PC-3 (cell line): ENCODE data around the gene STX3. TPM values are rescaled to one million over a fixed set of nuclear protein-coding genes. Genes with fewer than 3 reads are reported as not detected.

Experiments
- ATAC-seq: fragments of 200-7000 bp; cut with Tn5 transposase; 2 replicates; pipeline ENCODE4 v1.9.1; 2020; ENCODE audit warnings: mild to moderate bottlenecking, moderate library complexity
- BruUV-seq: library from RNA; stranded (reverse); fragments of 400-500 nt; replicated peaks from 2 replicates; lab custom pipeline; 2021; lab: Mats Ljungman, UMichigan
- CTCF ChIA-PET: fragments of 300-600 bp; sonication (Branson Sonifier 250); formaldehyde crosslinking; loops from one replicate; lab custom pipeline; 2022; ENCODE audit warnings: antibody characterized with exemption; lab: Charles Lee
- POLR2A ChIA-PET: fragments of 300-600 bp; sonication (Branson Sonifier 250); formaldehyde crosslinking; loops from one replicate; lab custom pipeline; 2022; ENCODE audit warnings: antibody characterized with exemption; ENCODE audit not compliant: unreplicated experiment; lab: Charles Lee
- DNase-seq: peaks from one replicate; pipeline ENCODE4 v3.0.0-alpha.2; 2015
- H2AFZ ChIP-seq: fragments of 300-600 bp; sonication (generic); 2 replicates; pipeline ENCODE4 v1.6.0; 2016; ENCODE audit warnings: antibody characterized with exemption, low read length
- H3F3A ChIP-seq: fragments of 300-600 bp; sonication (generic); one replicate; pipeline ENCODE4 v1.6.0; 2017; ENCODE audit warnings: antibody characterized with exemption, low read length, control low read depth, mild to moderate bottlenecking; ENCODE audit not compliant: unreplicated experiment
- H3K27ac ChIP-seq: fragments of 300-600 bp; sonication (generic); 2 replicates; pipeline ENCODE4 v1.5.1; 2016; ENCODE audit warnings: mild to moderate bottlenecking, low read length
- H3K27me3 ChIP-seq: fragments of 300-600 bp; sonication (generic); 2 replicates; pipeline ENCODE4 v1.6.1; 2016; ENCODE audit warnings: low read length, mixed read lengths
- H3K36me3 ChIP-seq: fragments of 300-600 bp; sonication (generic); 2 replicates; pipeline ENCODE4 v1.6.1; 2016; ENCODE audit warnings: low read depth, mixed run types, low read length, mixed read lengths
- H3K4me1 ChIP-seq: fragments of 300-600 bp; sonication (generic); 2 replicates; pipeline ENCODE4 v1.5.1; 2016; ENCODE audit warnings: low read length; ENCODE audit not compliant: insufficient read depth
- H3K4me2 ChIP-seq: fragments of 300-600 bp; sonication (generic); 2 replicates; pipeline ENCODE4 v1.6.0; 2016; ENCODE audit warnings: low read length
- H3K4me3 ChIP-seq: fragments of 300-600 bp; sonication (generic); 2 replicates; pipeline ENCODE4 v1.5.1; 2016; ENCODE audit warnings: mild to moderate bottlenecking, low read length, mixed read lengths
- H3K79me2 ChIP-seq: fragments of 300-600 bp; sonication (generic); 2 replicates; pipeline ENCODE4 v1.6.1; 2017; ENCODE audit warnings: low read length, mixed read lengths
- H3K9ac ChIP-seq: fragments of 300-600 bp; sonication (generic); 2 replicates; pipeline ENCODE4 v1.6.0; 2016; ENCODE audit warnings: mild to moderate bottlenecking, low read length
- H3K9me2 ChIP-seq: fragments of 300-600 bp; sonication (generic); replicated peaks from 2 replicates; pipeline ENCODE4 v1.6.1; 2016; ENCODE audit warnings: mixed run types, low read length, mixed read lengths
- H3K9me3 ChIP-seq: fragments of 300-600 bp; sonication (generic); 2 replicates; pipeline ENCODE4 v1.6.1; 2016; ENCODE audit warnings: low read length, mixed read lengths
- H4K20me1 ChIP-seq: fragments of 300-600 bp; sonication (generic); 2 replicates; pipeline ENCODE4 v1.6.1; 2016; ENCODE audit warnings: low read length, mixed read lengths
- CTCF ChIP-seq: fragments of 300-600 bp; sonication (generic); conservative IDR thresholded peaks from 2 replicates; pipeline ENCODE4 v1.5.1; 2017; ENCODE audit warnings: antibody characterized with exemption, low read depth, mild to moderate bottlenecking, low read length
- EZH2 ChIP-seq: fragments of 300-600 bp; sonication (generic); IDR thresholded peaks from one replicate; pipeline ENCODE4 v1.6.1; 2017; ENCODE audit warnings: antibody characterized with exemption, mild to moderate bottlenecking, low read length; ENCODE audit not compliant: unreplicated experiment
- EZH2phosphoT487 ChIP-seq: fragments of 300-600 bp; sonication (generic); IDR thresholded peaks from 2 replicates; pipeline ENCODE4 v1.6.1; 2018; ENCODE audit warnings: mild to moderate bottlenecking, antibody characterized with exemption, low read length, borderline replicate concordance
- intact Hi-C: fragments of 100-400 bp; cut with micrococcal nuclease; formaldehyde crosslinking; loops from 2 replicates; pipeline ENCODE4 v1.9.0; 2023
- total RNA-seq: library from RNA; depleted of rRNA; stranded (reverse); fragments of >200 nt; gene quantifications from 2 replicates; pipeline ENCODE4 v1.2.3, GENCODE V29; 2014

The STX3 gene
- total RNA-seq, 1 experiment from 2014 or later = 49.8 TPM

- no peak overlapping the region for H3K9ac ChIP-seq
- H4K20me1 ChIP-seq = no peaks in the 10 kb centered on the region
- intact Hi-C loops = no loop called here
- no peak overlapping the region for H3K27ac ChIP-seq
- no peak overlapping the region for H3K4me2 ChIP-seq
- DNase-seq (no peak), ATAC-seq (no peak)
- ChIA-PET CTCF (no interaction called here), POLR2A (no interaction called here)
- no peak for TF ChIP-seq EZH2
- no peak for TF ChIP-seq EZH2phosphoT487
- TF ChIP-seq CTCF = no peak
- H3K4me1 ChIP-seq = peaks cover 8% of the 10 kb centered on the region
- H3K4me3 ChIP-seq = no peak overlapping the region
- no peak overlapping the region for H2AFZ ChIP-seq
- H3K9me3 ChIP-seq = no peaks in the 10 kb centered on the region
- no peaks in the 10 kb centered on the region for H3K9me2 ChIP-seq
- no peaks in the 10 kb centered on the region for H3K79me2 ChIP-seq
- no TSS peak for BruUV-seq
- no peaks in the 10 kb centered on the region for H3K27me3 ChIP-seq
- H3F3A ChIP-seq = peaks cover 2% of the 10 kb centered on the region
- peaks cover 40% of the 10 kb centered on the region for H3K36me3 ChIP-seq
Measured at GRCh38 chr11:59792507-59792906, 37.3 kb downstream of the STX3 start.

- H3K27ac ChIP-seq = no peak overlapping the region
- no peak overlapping the region for H3K4me3 ChIP-seq
- no peak for ATAC-seq
- no peaks in the 10 kb centered on the region for H3K9me2 ChIP-seq
- no peak for DNase-seq
- no peak for TF ChIP-seq EZH2phosphoT487
- TF ChIP-seq CTCF = no peak
- TF ChIP-seq EZH2 = no peak
- H3K27me3 ChIP-seq = no peaks in the 10 kb centered on the region
- H3K9me3 ChIP-seq = no peaks in the 10 kb centered on the region
- no TSS peak for BruUV-seq
- H3F3A ChIP-seq = no peaks in the 10 kb centered on the region
- H2AFZ ChIP-seq = no peak overlapping the region
- POLR2A ChIA-PET = no interaction called here
- H3K4me2 ChIP-seq = no peak overlapping the region
- H3K36me3 ChIP-seq = peaks cover 35% of the 10 kb centered on the region
- no peak overlapping the region for H3K9ac ChIP-seq
- CTCF ChIA-PET = no interaction called here
- no peaks in the 10 kb centered on the region for H4K20me1 ChIP-seq
- intact Hi-C loops = no loop called here
- H3K4me1 ChIP-seq = no peaks in the 10 kb centered on the region
- no peaks in the 10 kb centered on the region for H3K79me2 ChIP-seq
Measured at GRCh38 chr11:59794417-59794816, 39.2 kb downstream of the STX3 start.

GRCh38 chr11:59800390-59801025 is 45.3 kb downstream of the STX3 start:
- Histone ChIP-seq H2AFZ (no peak overlapping the region), H3K79me2 (no peaks in the 10 kb centered on the region), H3K9me3 (no peaks in the 10 kb centered on the region), H3K9me2 (no peaks in the 10 kb centered on the region), H3K27me3 (no peaks in the 10 kb centered on the region), H3K4me1 (peaks cover 25% of the 10 kb centered on the region), H3F3A (no peaks in the 10 kb centered on the region), H3K4me2 (peak overlapping the region; percentile 30; the same call in 1 of the 2 replicates), H3K36me3 (peaks cover 32% of the 10 kb centered on the region), H4K20me1 (no peaks in the 10 kb centered on the region), H3K4me3 (no peak overlapping the region), H3K27ac (peak overlapping the region; percentile 74), H3K9ac (peak overlapping the region; percentile 5; the same call in 1 of the 2 replicates)
- ChIA-PET CTCF (interaction anchor here (1.8 to 3.0 kb wide), 3 partner anchors 13 to 131 kb away, joined by 5 to 29 read pairs (median 13); partner anchors contain the start of genes PATL1 and STX3), POLR2A (no interaction called here)
- no TSS peak for BruUV-seq
- intact Hi-C loops = loop anchor here (2.0 to 10.0 kb wide), 3 partner anchors 14 to 266 kb away; partner anchors contain the start of gene PATL1
- TF ChIP-seq EZH2phosphoT487 (no peak), CTCF (no peak), EZH2 (no peak)
- ATAC-seq (peak; percentile 6; the same call in 1 of the 2 replicates), DNase-seq (no peak)
